HL-60 (cell line): ENCODE results near the gene RSAD1.

Source experiments
- DNase-seq, 2 experiments: peaks; one replicate each; pipeline ENCODE4 v3.0.0-alpha.2; 2010 to 2020; ENCODE audit warnings: low read depth in 1 of 2, low spot score in 1 of 2
- H3K27ac ChIP-seq: fragments of 250-450 bp; sonication (Bioruptor Pico); replicated peaks from 2 replicates; pipeline ENCODE4 v1.5.1; 2020; ENCODE audit warnings: mild to moderate bottlenecking, moderate library complexity
- H3K27me3 ChIP-seq: fragments of 250-450 bp; sonication (Bioruptor Pico); 2 replicates; pipeline ENCODE4 v1.5.1; 2021; ENCODE audit warnings: mild to moderate bottlenecking, moderate library complexity; ENCODE audit not compliant: insufficient read depth, poor library complexity, severe bottlenecking
- H3K4me3 ChIP-seq: replicated peaks from 2 replicates; pipeline ENCODE4 v1.5.1; 2011; ENCODE audit warnings: mild to moderate bottlenecking, control low read depth, low read length; ENCODE audit not compliant: insufficient read depth
- GABPA ChIP-seq: IDR thresholded peaks from 2 replicates; pipeline ENCODE4 v1.6.1; 2012; ENCODE audit warnings: low read depth
- POLR2AphosphoS5 ChIP-seq: IDR thresholded peaks from 2 replicates; pipeline ENCODE4 v1.6.1; 2012; ENCODE audit warnings: low read depth
- SPI1 ChIP-seq: IDR thresholded peaks from 2 replicates; pipeline ENCODE4 v1.6.1; 2012; ENCODE audit warnings: low read depth, mild to moderate bottlenecking, borderline replicate concordance
- TF ChIP-seq, protein P1 (sequence below): IDR thresholded peaks from one replicate; pipeline ENCODE4 v1.5.1; 2011; ENCODE audit warnings: low read length, control low read depth, inconsistent platforms; ENCODE audit not compliant: insufficient read depth
- TF ChIP-seq, protein P2 (sequence below): IDR thresholded peaks from 2 replicates; pipeline ENCODE4 v1.6.1; 2012; ENCODE audit warnings: low read depth; ENCODE audit not compliant: insufficient replicate concordance

Gene RSAD1

DNA sequence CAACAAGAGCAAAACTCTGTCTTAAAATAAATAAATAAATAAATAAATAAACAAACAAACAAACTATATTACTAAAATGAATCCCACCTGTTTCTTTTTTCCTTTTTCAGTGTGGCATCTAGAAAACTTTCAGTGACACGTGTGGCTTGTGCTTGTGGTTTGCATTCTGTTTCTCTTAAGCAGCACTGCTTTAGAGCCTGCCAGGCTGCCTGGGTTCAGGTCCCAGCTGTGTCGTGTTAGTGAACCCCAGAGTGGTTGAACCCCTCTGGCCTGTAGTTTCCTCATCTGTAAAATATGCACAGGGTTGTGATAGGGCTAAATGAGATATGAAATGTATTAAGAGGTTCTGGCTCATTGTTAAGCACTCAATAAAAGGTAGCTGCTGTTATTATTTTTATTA lies 41.8 kb downstream of the RSAD1 start:
- Histone ChIP-seq H3K4me3 (no peak overlapping the region), H3K27ac (no peak overlapping the region), H3K27me3 (no peaks in the 10 kb centered on the region)
- DNase-seq: no peak
- TF ChIP-seq, protein P1, sequence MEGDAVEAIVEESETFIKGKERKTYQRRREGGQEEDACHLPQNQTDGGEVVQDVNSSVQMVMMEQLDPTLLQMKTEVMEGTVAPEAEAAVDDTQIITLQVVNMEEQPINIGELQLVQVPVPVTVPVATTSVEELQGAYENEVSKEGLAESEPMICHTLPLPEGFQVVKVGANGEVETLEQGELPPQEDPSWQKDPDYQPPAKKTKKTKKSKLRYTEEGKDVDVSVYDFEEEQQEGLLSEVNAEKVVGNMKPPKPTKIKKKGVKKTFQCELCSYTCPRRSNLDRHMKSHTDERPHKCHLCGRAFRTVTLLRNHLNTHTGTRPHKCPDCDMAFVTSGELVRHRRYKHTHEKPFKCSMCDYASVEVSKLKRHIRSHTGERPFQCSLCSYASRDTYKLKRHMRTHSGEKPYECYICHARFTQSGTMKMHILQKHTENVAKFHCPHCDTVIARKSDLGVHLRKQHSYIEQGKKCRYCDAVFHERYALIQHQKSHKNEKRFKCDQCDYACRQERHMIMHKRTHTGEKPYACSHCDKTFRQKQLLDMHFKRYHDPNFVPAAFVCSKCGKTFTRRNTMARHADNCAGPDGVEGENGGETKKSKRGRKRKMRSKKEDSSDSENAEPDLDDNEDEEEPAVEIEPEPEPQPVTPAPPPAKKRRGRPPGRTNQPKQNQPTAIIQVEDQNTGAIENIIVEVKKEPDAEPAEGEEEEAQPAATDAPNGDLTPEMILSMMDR: no peak
- TF ChIP-seq POLR2AphosphoS5 (no peak), SPI1 (no peak), GABPA (no peak)
- TF ChIP-seq, protein P2, sequence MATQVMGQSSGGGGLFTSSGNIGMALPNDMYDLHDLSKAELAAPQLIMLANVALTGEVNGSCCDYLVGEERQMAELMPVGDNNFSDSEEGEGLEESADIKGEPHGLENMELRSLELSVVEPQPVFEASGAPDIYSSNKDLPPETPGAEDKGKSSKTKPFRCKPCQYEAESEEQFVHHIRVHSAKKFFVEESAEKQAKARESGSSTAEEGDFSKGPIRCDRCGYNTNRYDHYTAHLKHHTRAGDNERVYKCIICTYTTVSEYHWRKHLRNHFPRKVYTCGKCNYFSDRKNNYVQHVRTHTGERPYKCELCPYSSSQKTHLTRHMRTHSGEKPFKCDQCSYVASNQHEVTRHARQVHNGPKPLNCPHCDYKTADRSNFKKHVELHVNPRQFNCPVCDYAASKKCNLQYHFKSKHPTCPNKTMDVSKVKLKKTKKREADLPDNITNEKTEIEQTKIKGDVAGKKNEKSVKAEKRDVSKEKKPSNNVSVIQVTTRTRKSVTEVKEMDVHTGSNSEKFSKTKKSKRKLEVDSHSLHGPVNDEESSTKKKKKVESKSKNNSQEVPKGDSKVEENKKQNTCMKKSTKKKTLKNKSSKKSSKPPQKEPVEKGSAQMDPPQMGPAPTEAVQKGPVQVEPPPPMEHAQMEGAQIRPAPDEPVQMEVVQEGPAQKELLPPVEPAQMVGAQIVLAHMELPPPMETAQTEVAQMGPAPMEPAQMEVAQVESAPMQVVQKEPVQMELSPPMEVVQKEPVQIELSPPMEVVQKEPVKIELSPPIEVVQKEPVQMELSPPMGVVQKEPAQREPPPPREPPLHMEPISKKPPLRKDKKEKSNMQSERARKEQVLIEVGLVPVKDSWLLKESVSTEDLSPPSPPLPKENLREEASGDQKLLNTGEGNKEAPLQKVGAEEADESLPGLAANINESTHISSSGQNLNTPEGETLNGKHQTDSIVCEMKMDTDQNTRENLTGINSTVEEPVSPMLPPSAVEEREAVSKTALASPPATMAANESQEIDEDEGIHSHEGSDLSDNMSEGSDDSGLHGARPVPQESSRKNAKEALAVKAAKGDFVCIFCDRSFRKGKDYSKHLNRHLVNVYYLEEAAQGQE: no peak

DNA sequence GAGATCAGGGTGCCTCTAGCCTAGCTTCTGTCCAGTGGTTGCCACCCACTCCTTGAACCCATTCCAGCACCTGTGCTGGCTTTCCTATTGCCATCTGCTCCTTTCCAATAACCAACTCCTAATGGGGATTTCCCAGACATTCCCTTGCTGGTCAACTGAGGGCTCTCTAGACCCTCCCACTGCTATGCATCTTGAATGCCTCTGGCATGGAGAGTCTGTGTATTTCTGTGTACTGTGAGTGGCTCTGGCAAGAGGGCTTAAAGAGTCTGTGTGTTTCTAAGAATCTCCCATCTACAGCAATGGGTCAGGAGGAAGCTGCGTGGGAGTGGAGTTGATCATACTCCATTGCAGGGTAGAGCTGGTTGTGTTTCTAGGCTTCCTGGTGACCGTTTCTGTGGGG lies 42.9 kb downstream of the RSAD1 start:
- no peak for DNase-seq
- H3K4me3 ChIP-seq: no peak overlapping the region
- no peak overlapping the region for H3K27ac ChIP-seq
- TF ChIP-seq SPI1: no peak
- TF ChIP-seq, protein P2: no peak
- no peak for TF ChIP-seq POLR2AphosphoS5
- TF ChIP-seq GABPA: no peak
- TF ChIP-seq, protein P1: no peak
- no peaks in the 10 kb centered on the region for H3K27me3 ChIP-seq

DNA sequence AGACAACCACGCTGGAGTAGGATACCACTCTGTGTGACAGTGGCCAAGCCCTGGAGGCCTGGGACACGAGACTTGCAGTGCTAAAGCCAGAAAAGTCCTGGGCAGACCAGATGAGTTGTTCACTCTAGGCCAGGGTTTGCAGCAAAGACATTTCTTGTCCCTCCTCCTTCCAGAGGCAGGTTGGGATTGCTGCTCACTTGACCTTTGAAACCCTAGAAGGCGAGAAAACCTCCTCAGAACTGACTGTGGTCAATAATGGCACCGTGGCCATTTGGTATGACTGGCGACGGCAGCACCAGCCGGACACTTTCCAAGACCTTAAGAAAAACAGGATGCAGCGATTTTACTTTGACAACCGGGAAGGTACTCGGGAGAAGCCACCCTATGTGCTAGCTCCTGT lies 44.1 kb downstream of the RSAD1 start:
- no peak for TF ChIP-seq GABPA
- TF ChIP-seq, protein P2: no peak
- TF ChIP-seq POLR2AphosphoS5: no peak
- TF ChIP-seq SPI1: no peak
- TF ChIP-seq, protein P1: no peak
- no peaks in the 10 kb centered on the region for H3K27me3 ChIP-seq
- H3K27ac ChIP-seq: no peak overlapping the region

More for the DNA sequence above, 44.1 kb downstream of the RSAD1 start:
- DNase-seq: no peak
- no peak overlapping the region for H3K4me3 ChIP-seq
